CD4-positive, alpha-beta T cell (primary cell): ENCODE data around the gene TOMM70. TPM values are rescaled to one million over a fixed set of nuclear protein-coding genes. Genes with fewer than 3 reads are reported as not detected.

ENCODE experiments used
- ATAC-seq: fragments of 200-7000 bp; cut with Tn5 transposase; one replicate; pipeline ENCODE4 v1.10.0; 2022; ENCODE audit warnings: mild to moderate bottlenecking; ENCODE audit not compliant: poor library complexity
- CTCF ChIA-PET: fragments of 350-600 bp; sonication (Branson Sonifier 250); formaldehyde crosslinking; loops from one replicate; lab custom pipeline; 2021; ENCODE audit warnings: antibody characterized with exemption, inconsistent platforms; lab: Charles Lee
- POLR2A ChIA-PET: fragments of 350-600 bp; sonication (Branson Sonifier 250); formaldehyde crosslinking; loops from one replicate; lab custom pipeline; 2021; ENCODE audit warnings: antibody characterized with exemption, inconsistent platforms; lab: Charles Lee
- DNase-seq, 14 experiments: peaks; one replicate each; pipeline ENCODE4 v3.0.0-alpha.2; 2013 to 2020; ENCODE audit warnings: mixed read lengths in 2 of 14
- H3K27ac ChIP-seq, 2 donors: one replicate each; pipeline versions ENCODE4 v1.5.1 to v1.7.0; 2013; ENCODE audit warnings: low read length in 2 of 2, low read depth in 1 of 2, mild to moderate bottlenecking in 1 of 2
- H3K27me3 ChIP-seq, 2 experiments: 1 replicate in 1 of 2; 2 replicates in 1 of 2; pipeline versions ENCODE4 v1.6.1 to v1.7.0; 2013; ENCODE audit warnings: low read length in 2 of 2, control low read depth in 1 of 2, mild to moderate bottlenecking in 1 of 2, moderate library complexity in 1 of 2; ENCODE audit not compliant: insufficient read depth in 2 of 2, control insufficient read depth in 1 of 2
- H3K36me3 ChIP-seq: one replicate; pipeline ENCODE4 v1.6.1; 2013; ENCODE audit warnings: low read length, control low read depth; ENCODE audit not compliant: insufficient read depth
- H3K4me1 ChIP-seq: one replicate; pipeline ENCODE4 v1.6.1; 2013; ENCODE audit warnings: low read length, control low read depth; ENCODE audit not compliant: insufficient read depth
- H3K4me3 ChIP-seq: one replicate; pipeline ENCODE4 v1.5.1; 2013; ENCODE audit warnings: mild to moderate bottlenecking, low read length, moderate library complexity
- H3K9me3 ChIP-seq, 2 experiments: 1 replicate in 1 of 2; 2 replicates in 1 of 2; pipeline versions ENCODE4 v1.6.1 to v1.7.0; 2013; ENCODE audit warnings: low read length in 2 of 2, mild to moderate bottlenecking in 2 of 2, control low read depth in 1 of 2, moderate library complexity in 1 of 2; ENCODE audit not compliant: control insufficient read depth in 1 of 2, insufficient read depth in 1 of 2
- H3K27ac Mint-ChIP-seq: one replicate; pipeline ENCODE4 v1.8.0; 2020; ENCODE audit warnings: mixed read lengths
- H3K27me3 Mint-ChIP-seq: one replicate; pipeline ENCODE4 v1.8.0; 2021; ENCODE audit warnings: mixed read lengths
- H3K36me3 Mint-ChIP-seq: one replicate; pipeline ENCODE4 v1.8.0; 2021; ENCODE audit warnings: low read depth, mixed read lengths
- H3K4me1 Mint-ChIP-seq: one replicate; pipeline ENCODE4 v1.8.0; 2021; ENCODE audit warnings: low read depth, mixed read lengths
- H3K4me3 Mint-ChIP-seq: one replicate; pipeline ENCODE4 v1.8.0; 2020; ENCODE audit warnings: mild to moderate bottlenecking, mixed read lengths
- H3K9me3 Mint-ChIP-seq: one replicate; pipeline ENCODE4 v1.8.0; 2020; ENCODE audit warnings: mixed read lengths
- intact Hi-C, 2 experiments: fragments of 100-400 bp; cut with DNase I in 1 of 2; cut with micrococcal nuclease in 1 of 2; formaldehyde crosslinking; loops; one replicate each; pipeline versions ENCODE4 v1.15.1 to v1.9.0; 2023 to 2025; cut with DNase I, micrococcal nuclease
- total RNA-seq, 174 experiments: library from RNA in 2 of 174; stranded (reverse) in 2 of 174; gene quantifications; one replicate each; pipeline ENCODE4 v1.2.3 and lab custom pipeline; 2021 to 2026
- TF ChIP-seq, protein P1 (sequence below): fragments of 200-600 bp; IDR thresholded peaks from one replicate; pipeline ENCODE4 v1.8.0; 2022; ENCODE audit warnings: antibody characterized with exemption, mild to moderate bottlenecking

The TOMM70 gene
- total RNA-seq, 2 experiments from 2014 or later, result 20.9 to 21.6 TPM

DNA sequence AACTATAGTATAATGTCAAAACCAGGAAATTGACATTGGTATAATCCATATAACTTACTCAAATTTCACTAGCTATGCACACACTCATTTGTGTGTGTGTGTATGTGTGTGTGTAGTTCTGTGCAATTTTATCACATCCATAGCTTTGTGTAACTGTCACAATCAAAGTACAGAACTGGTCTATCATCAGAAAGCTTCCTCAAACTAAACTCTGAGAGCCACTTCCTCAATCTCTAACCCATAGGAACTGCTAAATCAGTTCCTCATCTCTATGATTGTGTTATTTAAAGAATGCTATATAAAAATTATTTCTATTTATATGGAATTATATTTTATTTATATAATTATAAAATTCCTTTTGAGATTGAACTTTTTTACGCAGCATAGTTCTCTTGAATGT, 18.5 kb upstream of the TOMM70 start:
- Mint-ChIP-seq H3K4me1 (no peaks in the 10 kb centered on the region), H3K4me3 (no peak overlapping the region), H3K27me3 (peaks cover 11% of the 10 kb centered on the region), H3K36me3 (no peaks in the 10 kb centered on the region), H3K9me3 (no peaks in the 10 kb centered on the region), H3K27ac (no peak overlapping the region)
- peak in 1 of 14 experiments; percentile 4 for DNase-seq
- Histone ChIP-seq H3K36me3 (no peaks in the 10 kb centered on the region), H3K27me3 (no peaks in the 10 kb centered on the region), H3K4me1 (no peaks in the 10 kb centered on the region), H3K4me3 (no peak overlapping the region), H3K9me3 (peaks cover 0 to under 1% of the 10 kb centered on the region in 2 experiments), H3K27ac (no peak overlapping the region)
- no peak for ATAC-seq
- CTCF ChIA-PET, result interaction anchor here (1.4 kb wide), 1 partner anchor 11 kb away, joined by 4 read pairs; no protein-coding TSS in a partner anchor
- POLR2A ChIA-PET, result no interaction called here
- TF ChIP-seq, protein P1, sequence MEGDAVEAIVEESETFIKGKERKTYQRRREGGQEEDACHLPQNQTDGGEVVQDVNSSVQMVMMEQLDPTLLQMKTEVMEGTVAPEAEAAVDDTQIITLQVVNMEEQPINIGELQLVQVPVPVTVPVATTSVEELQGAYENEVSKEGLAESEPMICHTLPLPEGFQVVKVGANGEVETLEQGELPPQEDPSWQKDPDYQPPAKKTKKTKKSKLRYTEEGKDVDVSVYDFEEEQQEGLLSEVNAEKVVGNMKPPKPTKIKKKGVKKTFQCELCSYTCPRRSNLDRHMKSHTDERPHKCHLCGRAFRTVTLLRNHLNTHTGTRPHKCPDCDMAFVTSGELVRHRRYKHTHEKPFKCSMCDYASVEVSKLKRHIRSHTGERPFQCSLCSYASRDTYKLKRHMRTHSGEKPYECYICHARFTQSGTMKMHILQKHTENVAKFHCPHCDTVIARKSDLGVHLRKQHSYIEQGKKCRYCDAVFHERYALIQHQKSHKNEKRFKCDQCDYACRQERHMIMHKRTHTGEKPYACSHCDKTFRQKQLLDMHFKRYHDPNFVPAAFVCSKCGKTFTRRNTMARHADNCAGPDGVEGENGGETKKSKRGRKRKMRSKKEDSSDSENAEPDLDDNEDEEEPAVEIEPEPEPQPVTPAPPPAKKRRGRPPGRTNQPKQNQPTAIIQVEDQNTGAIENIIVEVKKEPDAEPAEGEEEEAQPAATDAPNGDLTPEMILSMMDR, result no peak
- intact Hi-C loops, result no loop called here

DNA sequence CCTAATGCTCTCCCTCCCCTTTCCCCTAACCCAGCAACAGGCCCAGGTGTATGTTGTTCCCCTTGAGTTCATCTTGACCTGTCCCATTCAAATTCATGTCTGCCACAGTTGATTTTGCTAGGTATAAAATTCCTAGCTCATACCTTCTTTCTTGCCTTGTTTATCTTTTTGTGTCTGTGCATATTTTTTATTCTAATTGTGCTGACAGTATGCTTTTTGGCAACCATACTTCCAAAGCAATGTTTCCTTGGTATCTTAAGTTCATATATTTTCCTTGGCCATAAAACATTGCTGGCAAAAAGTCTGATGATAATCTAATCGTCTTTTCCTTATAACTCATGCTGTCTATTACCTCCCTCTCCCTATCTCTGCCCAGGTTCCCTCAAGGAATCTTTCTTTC, 16.0 kb upstream of the TOMM70 start:
- POLR2A ChIA-PET, result no interaction called here
- Histone ChIP-seq H3K4me1 (no peaks in the 10 kb centered on the region), H3K36me3 (no peaks in the 10 kb centered on the region), H3K4me3 (no peak overlapping the region), H3K9me3 (peaks cover 5 to 6% of the 10 kb centered on the region in 2 experiments), H3K27ac (no peak overlapping the region), H3K27me3 (no peaks in the 10 kb centered on the region)
- Mint-ChIP-seq H3K4me1 (no peaks in the 10 kb centered on the region), H3K36me3 (peaks cover 7% of the 10 kb centered on the region), H3K9me3 (peaks cover 2% of the 10 kb centered on the region), H3K4me3 (no peak overlapping the region), H3K27me3 (no peaks in the 10 kb centered on the region), H3K27ac (no peak overlapping the region)
- intact Hi-C loops, result no loop called here
- ATAC-seq, result no peak
- CTCF ChIA-PET, result no interaction called here
- no peak for DNase-seq
- TF ChIP-seq, protein P1, result no peak

GRCh38 chr3:100416176-100416575, 15.3 kb upstream of the TOMM70 start:
- no peak overlapping the region for H3K27ac Mint-ChIP-seq
- H3K27me3 ChIP-seq, result no peaks in the 10 kb centered on the region
- no peak overlapping the region for H3K27ac ChIP-seq
- no peaks in the 10 kb centered on the region for H3K27me3 Mint-ChIP-seq
- no peak overlapping the region for H3K4me3 Mint-ChIP-seq
- H3K4me1 Mint-ChIP-seq, result no peaks in the 10 kb centered on the region
- ChIA-PET CTCF (no interaction called here), POLR2A (no interaction called here)
- intact Hi-C loops, result no loop called here
- H3K36me3 Mint-ChIP-seq, result peaks cover 9% of the 10 kb centered on the region
- no peaks in the 10 kb centered on the region for H3K36me3 ChIP-seq
- TF ChIP-seq, protein P1, result no peak
- H3K9me3 Mint-ChIP-seq, result peaks cover 4% of the 10 kb centered on the region
- no peaks in the 10 kb centered on the region for H3K4me1 ChIP-seq
- peaks cover 5 to 11% of the 10 kb centered on the region in 2 experiments for H3K9me3 ChIP-seq
- no peak overlapping the region for H3K4me3 ChIP-seq
- no peak for DNase-seq
- ATAC-seq, result no peak
